ENCODE measurements around the gene ADAMTS12.

- TF ChIP-seq CBX8 (IDR thresholded peaks at IDR 0.05; ENCODE audit: borderline replicate concordance, low read depth, low read length) (no peak), SP1 (IDR thresholded peaks at IDR 0.05; ENCODE audit: low read depth, low read length) (no peak)
Measured at GRCh38 chr5:33905381-33905780, 13.6 kb upstream of the ADAMTS12 start.

Data from H1 (cell line).